NCI-H510A (cell line): Measurements from ENCODE around the gene CD300C.
"Not testable (repeated sequence)": the region's sequence is repeated elsewhere in the genome, so short reads cannot be mapped to it uniquely, and the experiment has no call there.

Experiments used
- DNase-seq: peaks from one replicate; lab custom pipeline; 2025; lab: John Stamatoyannopoulos, UW

CD300C gene

GRCh38 chr17:74545843-74546230 is at the start of gene CD300C:
Gene CD300C (minus strand): TSS chr17:74546115. CDS start chr17:74545782, 333 bp downstream.
- no peak for DNase-seq

GRCh38 chr17:74595037-74595750 is 49.3 kb upstream of the CD300C start:
- no peak for DNase-seq

- DNase-seq = no peak
Measured at GRCh38 chr17:74592087-74592990, 46.4 kb upstream of the CD300C start, which contains the start of gene CD300LD. Gene CD300LD (minus strand): TSS chr17:74592283. CDS start chr17:74592202, 81 bp downstream.

- no peak for DNase-seq
Measured at GRCh38 chr17:74591503-74591902, 45.6 kb upstream of the CD300C start.

- DNase-seq = no peak
Measured at GRCh38 chr17:74585711-74586110, 39.8 kb upstream of the CD300C start.

- DNase-seq = no peak
Measured at GRCh38 chr17:74584292-74585060, 38.6 kb upstream of the CD300C start.

GRCh38 chr17:74582633-74583032 is 36.7 kb upstream of the CD300C start:
- no peak for DNase-seq

- DNase-seq = no peak
Measured at GRCh38 chr17:74579900-74580299, 34.0 kb upstream of the CD300C start.

GRCh38 chr17:74578979-74579378 is 33.1 kb upstream of the CD300C start:
- no peak for DNase-seq

GRCh38 chr17:74574489-74575142 is 28.7 kb upstream of the CD300C start:
- no peak for DNase-seq

GRCh38 chr17:74573635-74574034 is 27.7 kb upstream of the CD300C start:
- not testable (repeated sequence) for DNase-seq

GRCh38 chr17:74573169-74573568 is 27.3 kb upstream of the CD300C start:
- no peak for DNase-seq

GRCh38 chr17:74571621-74572270 is 25.8 kb upstream of the CD300C start:
- DNase-seq = no peak

GRCh38 chr17:74569020-74570003 is 23.4 kb upstream of the CD300C start:
- DNase-seq = no peak

- no peak for DNase-seq
Measured at GRCh38 chr17:74568106-74568873, 22.4 kb upstream of the CD300C start.

- DNase-seq = no peak
Measured at GRCh38 chr17:74567397-74567796, 21.5 kb upstream of the CD300C start, which contains the start of gene CD300H. Gene CD300H (minus strand): TSS chr17:74567509.

GRCh38 chr17:74566132-74566753 is 20.3 kb upstream of the CD300C start:
- no peak for DNase-seq

- no peak for DNase-seq
Measured at GRCh38 chr17:74565126-74565525, 19.2 kb upstream of the CD300C start.

- DNase-seq = no peak
Measured at GRCh38 chr17:74563358-74563757, 17.4 kb upstream of the CD300C start.
